IPS-18c (cell line): Measurements from ENCODE around the gene E2F1.
A peak's percentile ranks its signal among the peaks of the same experiment; 100 is the strongest.

ENCODE experiments used
- H3K4me3 ChIP-seq: 2 replicates; pipeline ENCODE4 v1.7.0; 2013; ENCODE audit warnings: low read depth, mild to moderate bottlenecking, low read length, moderate library complexity; ENCODE audit not compliant: insufficient read depth
- H3K9me3 ChIP-seq: one replicate; pipeline ENCODE4 v1.6.1; 2013; ENCODE audit warnings: mild to moderate bottlenecking, low read length, moderate library complexity; ENCODE audit not compliant: control insufficient read depth, insufficient read depth

The E2F1 gene, protein sequence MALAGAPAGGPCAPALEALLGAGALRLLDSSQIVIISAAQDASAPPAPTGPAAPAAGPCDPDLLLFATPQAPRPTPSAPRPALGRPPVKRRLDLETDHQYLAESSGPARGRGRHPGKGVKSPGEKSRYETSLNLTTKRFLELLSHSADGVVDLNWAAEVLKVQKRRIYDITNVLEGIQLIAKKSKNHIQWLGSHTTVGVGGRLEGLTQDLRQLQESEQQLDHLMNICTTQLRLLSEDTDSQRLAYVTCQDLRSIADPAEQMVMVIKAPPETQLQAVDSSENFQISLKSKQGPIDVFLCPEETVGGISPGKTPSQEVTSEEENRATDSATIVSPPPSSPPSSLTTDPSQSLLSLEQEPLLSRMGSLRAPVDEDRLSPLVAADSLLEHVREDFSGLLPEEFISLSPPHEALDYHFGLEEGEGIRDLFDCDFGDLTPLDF

DNA sequence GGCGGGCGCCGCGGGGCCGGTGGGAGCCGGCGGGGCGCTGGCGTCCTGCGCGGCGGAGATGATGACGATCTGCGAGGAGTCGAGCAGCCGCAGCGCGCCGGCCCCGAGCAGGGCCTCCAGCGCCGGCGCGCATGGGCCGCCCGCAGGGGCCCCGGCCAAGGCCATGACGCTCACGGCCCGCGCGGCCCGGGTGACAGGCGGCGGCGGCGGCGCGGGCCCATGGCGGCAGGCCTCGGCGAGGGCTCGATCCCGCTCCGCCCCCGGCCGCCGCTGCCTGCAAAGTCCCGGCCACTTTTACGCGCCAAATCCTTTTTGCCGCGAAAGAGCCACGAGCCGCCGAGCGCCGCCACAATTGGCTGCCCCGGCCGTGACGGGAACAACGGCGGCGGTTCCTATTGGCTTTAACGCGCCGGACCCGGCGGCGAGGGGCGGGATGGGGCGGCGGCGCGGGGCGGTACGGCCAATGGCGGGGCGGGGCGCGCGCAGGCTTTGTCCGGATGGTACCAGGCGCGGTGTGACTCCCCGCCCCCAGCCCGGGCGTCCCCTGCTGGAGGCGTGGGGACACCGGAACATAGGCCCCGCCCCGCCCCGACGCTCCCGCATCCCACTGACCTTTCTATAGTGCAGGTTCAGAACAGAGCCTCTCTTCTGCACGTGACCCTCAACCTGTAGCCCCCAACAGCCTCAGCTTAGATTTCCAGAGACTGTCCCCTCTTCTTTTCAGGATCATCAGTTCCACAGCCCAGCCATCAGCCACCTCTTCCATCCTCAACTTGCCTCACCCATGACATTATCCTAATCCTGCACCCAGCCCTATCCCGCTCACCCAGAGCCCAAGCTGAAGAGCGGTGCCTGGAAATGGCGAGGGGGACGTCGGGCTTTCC, at the start of gene E2F1:
Gene E2F1, minus strand, starts transcription at position 286 of the 884 bp plus-strand sequence. Its CDS starts 121 bp downstream, at position 165.
- Histone ChIP-seq H3K9me3 (no peaks in the 10 kb centered on the region), H3K4me3 (peak within 1 kb of the TSS; percentile 40)

DNA sequence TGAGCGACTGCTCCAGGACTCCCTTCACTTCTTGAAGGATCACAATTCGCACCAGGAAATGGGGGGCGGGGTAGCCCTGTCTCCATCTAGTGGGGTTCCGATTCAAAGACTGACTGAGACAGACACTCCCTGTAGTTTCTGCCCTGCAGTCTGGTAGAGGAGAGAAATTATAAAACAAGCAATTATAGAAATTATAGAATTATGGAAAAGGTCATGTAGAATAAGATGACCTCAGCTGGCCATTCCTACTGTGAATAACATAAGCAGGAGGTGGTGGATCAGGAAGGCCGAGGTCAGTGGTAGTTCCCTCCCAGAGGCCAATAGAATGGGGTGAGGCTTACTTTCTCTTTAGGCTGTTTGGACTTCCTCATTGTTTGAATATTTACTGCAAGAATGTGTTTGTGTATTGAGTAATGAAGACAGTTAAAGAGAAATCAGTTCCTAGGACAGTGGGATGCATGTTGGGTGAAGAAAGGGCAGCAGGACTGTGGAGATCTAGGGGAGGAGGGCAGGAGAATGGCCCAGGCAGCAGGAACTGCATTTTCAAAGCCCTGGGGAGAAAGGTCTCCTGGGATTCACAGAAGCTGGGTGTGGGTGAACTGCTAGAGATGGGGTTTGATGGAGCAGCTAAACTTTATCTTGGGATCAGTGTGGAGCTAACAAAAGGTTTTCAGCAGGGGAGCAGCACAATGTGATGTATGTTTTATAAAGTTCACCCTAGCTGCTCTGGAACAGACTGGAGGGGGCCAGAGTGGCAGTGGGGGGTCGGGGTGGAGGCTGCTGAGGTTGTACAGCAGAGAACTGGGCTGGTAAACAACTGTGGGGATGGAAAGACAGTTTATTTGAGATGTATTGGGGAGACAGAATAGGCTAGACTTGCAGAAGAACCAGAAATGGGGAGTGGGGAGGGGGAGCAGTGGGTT, 47.7 kb upstream of the E2F1 start:
- H3K9me3 ChIP-seq, result no peaks in the 10 kb centered on the region
- no peak overlapping the region for H3K4me3 ChIP-seq

DNA sequence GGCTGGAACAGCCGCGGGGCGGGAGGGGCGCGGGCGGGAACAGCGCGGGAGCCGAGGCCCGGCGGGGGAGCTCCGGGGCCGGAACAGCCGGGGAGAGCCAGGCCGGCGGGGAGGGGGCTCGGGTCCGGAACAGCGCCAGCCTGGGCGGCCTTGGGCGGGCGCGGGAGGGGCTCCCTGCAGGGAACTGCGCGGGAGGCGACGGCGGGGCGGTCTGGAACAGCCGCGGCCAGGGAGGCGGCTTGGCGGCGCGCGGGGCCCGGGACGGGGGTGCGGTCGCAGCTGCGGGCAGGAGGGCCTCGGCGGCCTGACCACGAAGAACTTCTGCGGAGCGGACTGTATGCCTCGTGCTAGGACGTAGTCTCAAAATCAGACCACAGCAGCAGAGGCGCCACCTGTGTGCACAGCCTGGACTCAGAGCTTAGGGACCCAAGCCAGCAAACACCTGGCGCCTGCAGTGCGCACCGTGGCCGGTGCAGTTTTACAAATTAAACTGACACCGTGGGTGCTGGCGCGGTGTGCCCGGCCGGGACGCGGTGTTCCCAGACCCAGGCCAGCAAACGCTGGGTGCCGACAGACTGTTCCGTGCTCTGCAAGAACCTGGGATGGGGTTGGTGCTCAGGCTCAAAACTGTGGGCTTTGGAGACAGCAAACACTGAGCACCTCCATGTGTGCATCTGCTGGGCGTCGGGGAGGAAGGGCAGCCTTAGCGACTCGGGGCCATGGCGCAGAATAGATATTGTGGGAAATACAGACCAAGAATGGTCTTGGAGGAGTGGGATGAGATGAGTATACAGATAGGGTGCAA, 46.2 kb upstream of the E2F1 start:
- H3K4me3 ChIP-seq, result peak overlapping the region; percentile 69
- no peaks in the 10 kb centered on the region for H3K9me3 ChIP-seq

DNA sequence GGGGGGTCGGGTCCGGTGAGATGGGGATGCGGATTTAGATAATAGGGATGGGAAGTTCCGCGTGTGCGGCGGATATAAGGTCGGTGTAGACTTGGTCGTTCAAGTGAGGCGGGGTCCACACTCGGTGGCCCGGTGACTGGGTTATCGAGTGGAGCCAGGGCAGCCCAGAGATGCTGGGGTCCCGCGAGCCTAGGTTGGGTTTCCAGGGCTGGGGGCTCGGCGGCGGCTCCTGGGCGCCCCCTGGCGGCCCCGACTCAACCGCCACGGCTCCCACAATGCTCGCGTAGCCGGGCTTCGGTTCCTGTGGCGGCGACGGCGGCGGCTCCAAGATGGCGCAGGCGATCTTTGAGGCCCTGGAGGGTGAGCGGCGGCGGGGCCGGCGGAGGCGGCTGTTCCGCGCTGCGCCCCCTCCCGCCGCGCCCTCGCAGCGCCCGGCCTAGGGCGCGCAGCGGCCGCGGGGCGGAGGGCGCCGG, 45.5 kb upstream of the E2F1 start, which contains the start of gene ZNF341:
Gene ZNF341, plus strand, starts transcription at position 304 of the 473 bp plus-strand sequence. Its CDS starts 26 bp downstream, at position 330.
- peak within 1 kb of the TSS; percentile 69 for H3K4me3 ChIP-seq
- no peaks in the 10 kb centered on the region for H3K9me3 ChIP-seq

DNA sequence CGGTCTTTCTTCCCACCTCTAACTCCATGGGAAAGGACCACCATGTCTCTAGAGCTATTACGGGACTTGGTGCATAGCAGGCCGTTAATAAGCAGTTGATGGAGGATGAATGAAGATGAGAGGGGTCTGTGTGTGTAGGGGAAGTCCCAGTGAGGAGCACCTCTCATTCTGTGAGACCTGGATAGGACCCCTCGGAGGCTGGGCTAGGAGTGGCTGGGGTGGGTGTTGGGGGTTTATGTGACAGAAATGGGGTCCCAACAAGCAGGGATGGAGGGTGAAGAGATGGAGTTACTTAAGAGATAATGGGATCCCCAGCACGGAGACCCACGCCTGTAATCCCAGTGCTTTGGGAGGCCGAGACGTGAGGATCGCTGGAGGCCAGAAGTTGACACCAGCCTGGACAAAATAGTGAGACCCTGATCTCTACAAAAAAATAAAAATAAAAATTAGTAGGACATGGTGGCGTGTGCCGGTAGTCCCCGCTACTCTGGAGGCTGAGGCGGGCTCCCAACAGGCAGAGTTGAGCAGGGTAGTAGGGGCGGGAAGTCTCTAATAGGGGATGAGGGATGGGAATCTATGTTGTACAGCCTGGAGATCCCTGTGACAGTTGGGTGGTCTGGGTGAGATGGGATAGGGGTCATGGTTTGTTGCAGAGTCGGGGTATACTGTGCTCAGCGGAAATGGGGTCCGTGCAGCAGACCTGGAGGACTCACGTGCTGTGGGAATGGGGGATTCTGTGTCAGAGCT, 44.9 kb upstream of the E2F1 start:
- Histone ChIP-seq H3K9me3 (no peaks in the 10 kb centered on the region), H3K4me3 (peak overlapping the region; percentile 38)

DNA sequence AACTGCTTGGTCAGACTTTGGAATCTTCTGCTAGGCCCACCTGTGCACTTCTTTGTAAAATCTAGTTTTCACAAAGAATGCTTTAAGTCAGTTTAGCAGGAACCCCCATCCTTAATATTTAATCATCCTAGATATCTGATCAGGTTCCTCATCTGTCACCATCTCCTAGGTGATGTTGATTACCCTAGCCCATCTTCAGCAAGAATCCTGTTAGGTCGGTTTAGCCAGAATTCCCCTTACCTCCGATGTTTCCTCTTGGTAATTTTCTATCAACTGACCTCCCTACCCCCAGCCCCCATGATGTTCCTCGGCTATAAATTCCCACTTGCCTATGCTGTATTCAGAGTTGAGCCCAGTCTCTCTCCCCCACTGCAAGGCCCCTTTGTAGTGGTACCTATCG, 42.9 kb upstream of the E2F1 start:
- no peak overlapping the region for H3K4me3 ChIP-seq

DNA sequence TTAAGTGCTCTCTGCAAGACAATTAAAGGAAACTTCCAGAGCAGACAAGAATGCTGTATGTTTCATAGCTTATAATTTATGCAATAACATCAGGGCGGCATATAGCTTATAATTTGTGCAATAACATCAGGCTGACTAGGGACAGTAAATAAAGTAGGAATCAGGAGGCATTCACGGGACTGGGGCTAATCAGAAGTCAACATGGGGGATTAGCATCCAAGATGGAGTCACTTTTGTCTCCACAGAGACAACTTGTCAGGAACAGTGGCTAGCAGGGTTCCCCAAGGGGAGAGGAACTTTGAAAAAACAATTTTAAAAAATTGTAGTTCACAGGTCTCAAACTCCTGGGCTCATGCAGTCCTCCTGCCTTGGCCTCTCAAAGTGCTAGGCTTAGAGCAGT, 42.3 kb upstream of the E2F1 start:
- Histone ChIP-seq H3K4me3 (no peak overlapping the region), H3K9me3 (no peaks in the 10 kb centered on the region)

More for the DNA sequence above, 42.9 kb upstream of the E2F1 start:
- no peaks in the 10 kb centered on the region for H3K9me3 ChIP-seq

DNA sequence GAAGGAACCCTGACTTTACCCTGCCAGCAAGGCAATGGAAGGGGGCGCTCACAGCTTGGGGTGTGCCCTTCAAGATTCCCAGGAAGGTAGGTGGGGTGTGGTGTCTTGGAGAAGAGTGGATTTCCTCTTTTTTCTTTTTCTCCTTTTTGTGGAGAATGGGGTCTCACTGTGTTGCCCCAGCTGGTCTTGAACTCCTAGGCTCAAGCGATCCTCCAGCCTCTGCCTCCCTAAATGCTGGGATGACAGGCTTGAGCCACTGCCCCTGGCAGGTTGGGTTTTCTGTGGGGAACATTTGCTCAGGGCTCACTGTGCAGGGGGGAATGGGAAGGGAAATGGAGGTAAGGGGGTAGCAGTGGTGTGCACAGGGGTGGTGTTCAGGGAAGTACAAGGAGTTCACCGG, 41.6 kb upstream of the E2F1 start:
- Histone ChIP-seq H3K4me3 (no peak overlapping the region), H3K9me3 (no peaks in the 10 kb centered on the region)

DNA sequence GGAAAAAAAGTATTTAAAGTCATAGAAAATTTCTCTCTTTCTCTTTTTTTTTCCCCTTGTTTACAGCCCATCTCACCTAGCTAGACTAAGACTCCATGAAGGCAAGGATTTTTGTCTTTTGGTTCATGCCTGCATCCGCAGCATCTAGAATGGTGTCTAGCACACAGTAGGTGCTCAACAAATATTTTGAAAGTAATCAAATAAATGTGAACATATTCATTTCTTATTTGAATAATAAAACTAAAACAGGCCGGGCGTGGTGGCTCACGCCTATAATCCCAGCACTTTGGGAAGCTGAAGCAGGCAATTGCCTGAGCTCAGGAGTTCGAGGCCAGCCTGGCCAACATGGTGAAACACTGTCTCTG, 40.9 kb upstream of the E2F1 start:
- H3K9me3 ChIP-seq, result no peaks in the 10 kb centered on the region
- H3K4me3 ChIP-seq, result no peak overlapping the region

DNA sequence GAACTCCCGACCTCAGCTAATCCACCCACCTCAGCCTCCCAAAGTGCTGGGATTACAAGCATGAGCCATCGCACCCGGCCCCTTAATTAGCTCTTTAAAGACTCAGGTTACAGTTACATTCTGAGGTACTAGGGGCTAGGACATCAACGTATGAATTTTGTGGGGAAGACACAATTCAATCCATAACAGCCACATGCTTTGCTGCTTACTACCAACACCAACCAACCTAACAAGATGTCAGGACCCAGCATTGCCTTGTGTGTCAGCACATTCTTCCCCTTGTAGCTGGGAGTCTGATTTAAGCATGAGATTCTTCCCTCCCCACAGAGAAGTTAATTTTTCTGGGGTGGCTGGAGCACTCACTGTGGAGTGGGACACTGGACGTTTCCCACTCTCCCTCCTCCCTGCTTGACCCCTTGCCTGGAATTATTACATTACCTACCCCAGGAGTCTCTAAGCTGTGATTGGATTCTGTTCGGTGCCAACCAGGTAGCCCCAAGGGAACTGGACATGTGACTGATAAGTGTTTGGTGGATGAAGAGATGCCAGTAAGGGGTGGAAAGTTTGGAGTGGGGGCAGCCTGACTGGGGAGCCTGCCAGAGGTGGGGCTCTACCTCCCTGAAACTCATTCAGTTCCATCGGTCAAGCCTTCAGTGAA, 39.6 kb upstream of the E2F1 start:
- no peak overlapping the region for H3K4me3 ChIP-seq
- H3K9me3 ChIP-seq, result peaks cover 3% of the 10 kb centered on the region

DNA sequence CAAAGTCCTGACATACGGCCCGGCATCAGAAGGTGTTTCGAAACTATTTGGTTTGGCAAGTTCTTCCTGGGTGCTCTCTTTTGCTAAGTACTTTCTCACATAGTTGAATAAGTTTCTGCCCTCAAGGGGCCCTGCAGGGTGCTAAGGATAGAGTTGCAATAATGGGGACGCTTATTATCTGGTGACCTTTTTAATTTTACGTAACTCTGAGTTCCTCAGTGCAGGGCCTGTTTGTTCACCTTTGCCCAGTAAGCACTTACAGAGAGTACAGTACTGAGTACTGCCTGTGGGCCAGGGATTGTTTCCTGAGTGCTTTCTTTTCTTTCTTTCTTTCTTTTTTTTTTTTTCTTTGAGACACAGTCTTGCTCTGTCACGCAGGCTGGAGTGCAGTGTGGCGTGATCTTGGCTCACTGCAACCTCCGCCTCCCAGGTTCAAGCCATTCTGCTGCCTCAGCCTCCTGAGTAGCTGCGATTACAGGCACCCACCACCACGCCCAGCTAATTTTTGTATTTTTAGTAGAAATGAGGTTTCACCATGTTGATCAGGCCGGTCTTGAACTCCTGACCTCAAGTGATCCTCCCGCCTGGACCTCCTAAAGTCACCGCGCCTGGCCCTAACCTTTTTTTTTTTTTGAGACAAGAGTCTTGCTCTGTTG, 38.4 kb upstream of the E2F1 start:
- Histone ChIP-seq H3K4me3 (no peak overlapping the region), H3K9me3 (peaks cover 3% of the 10 kb centered on the region)

DNA sequence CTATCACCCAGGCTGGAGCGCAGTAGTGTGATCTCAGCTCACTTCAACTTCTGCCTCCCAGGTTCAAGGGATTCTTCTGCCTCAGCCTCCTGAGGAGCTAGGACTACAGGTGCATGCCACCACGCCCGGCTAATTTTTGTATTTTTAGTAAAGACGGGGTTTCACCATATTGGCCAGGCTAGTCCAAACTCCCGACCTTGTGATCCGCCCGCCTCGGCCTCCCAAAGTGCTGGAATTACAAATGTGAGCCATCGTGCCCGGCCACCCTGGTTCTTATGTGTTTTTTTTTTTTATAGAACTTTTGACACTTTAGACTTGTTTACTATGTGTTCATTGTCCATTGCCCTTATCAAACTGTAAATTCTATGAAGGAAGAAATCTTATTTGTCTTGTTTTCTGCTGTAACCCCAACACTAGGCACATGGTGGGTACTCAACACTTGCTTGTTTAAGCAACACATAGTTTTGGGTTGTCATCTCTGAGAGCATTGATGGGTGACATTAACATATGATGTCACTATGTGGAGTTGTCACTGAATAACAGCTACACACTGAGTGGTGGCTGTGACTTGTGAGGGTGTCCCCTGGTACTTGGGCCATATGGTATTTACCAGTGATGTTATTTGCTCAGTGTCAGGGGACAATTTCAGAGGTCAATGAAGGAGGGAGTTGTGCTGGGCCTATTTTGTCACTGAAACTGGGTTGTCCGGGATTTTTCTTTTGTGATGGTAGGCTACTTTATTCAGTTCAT, 35.4 kb upstream of the E2F1 start:
- Histone ChIP-seq H3K9me3 (peaks cover 3% of the 10 kb centered on the region), H3K4me3 (no peak overlapping the region)

DNA sequence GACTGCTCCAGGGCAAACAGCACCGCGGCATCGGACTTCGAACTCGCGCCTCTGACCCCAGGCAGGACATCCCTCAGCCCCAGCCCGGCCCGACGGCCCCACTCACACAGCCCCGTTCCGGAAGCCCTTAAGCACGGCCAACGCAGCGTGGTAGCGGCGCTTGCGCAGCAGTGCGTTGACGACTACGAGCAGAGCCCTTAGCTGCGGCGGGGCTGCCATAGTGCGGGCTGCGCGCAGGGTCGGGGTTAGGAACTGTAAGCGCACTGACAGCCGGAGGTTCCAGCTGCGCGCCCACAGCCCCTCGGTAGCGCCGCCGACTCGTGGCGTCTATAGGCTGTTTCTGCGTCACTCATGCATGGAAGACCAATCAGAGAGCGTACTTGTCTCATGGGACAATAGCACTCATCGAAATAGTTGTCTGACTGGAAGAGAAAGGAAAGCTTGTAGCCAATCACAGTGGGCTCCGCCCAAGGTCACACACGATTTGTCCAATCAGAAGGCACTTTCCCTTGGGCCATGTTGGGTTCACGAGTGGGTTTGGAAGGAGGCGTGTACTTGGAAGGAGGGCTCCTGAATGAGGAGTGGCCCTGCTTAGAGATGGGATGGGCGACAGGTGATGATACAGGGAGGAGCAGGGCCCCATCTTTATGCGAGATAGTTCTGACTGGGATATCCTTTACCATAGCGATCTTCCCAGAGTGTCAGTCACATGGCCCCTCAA, 34.0 kb upstream of the E2F1 start, which contains the start of gene PXMP4:
Gene PXMP4, minus strand, starts transcription at position 322 of the 721 bp plus-strand sequence. Its CDS starts 103 bp downstream, at position 219.
- H3K4me3 ChIP-seq, result peak within 1 kb of the TSS; percentile 55
- H3K9me3 ChIP-seq, result peaks cover 3% of the 10 kb centered on the region
